Tibial nerve (tissue), 4 donors: ENCODE data around the gene GPR171. TPM values are rescaled to one million over a fixed set of nuclear protein-coding genes. Genes with fewer than 3 reads are reported as not detected.

ENCODE experiments used
- DNase-seq, 2 donors: peaks; one replicate each; pipeline ENCODE4 v3.0.0-alpha.2; 2019; ENCODE audit warnings: low spot score in 2 of 2
- H3K27ac ChIP-seq, 4 donors: fragments of 200-600 bp; sonication (generic) in 3 of 4; one replicate each; pipeline ENCODE4 v1.5.1; 2017 to 2019; ENCODE audit warnings: mild to moderate bottlenecking in 1 of 4
- H3K27me3 ChIP-seq, 2 donors: fragments of 200-600 bp; sonication (generic) in 1 of 2; one replicate each; pipeline versions ENCODE4 v1.5.1 to v1.6.0; 2017 to 2019
- H3K36me3 ChIP-seq, 3 donors: fragments of 200-600 bp; sonication (generic); one replicate each; pipeline ENCODE4 v1.5.1; 2018 to 2019
- H3K4me1 ChIP-seq, 4 donors: fragments of 200-600 bp; sonication (generic) in 3 of 4; one replicate each; pipeline ENCODE4 v1.5.1; 2017 to 2019
- H3K4me3 ChIP-seq, 4 donors: fragments of 200-600 bp; sonication (generic) in 3 of 4; one replicate each; pipeline ENCODE4 v1.5.1; 2017 to 2019; ENCODE audit warnings: mild to moderate bottlenecking in 1 of 4, moderate library complexity in 1 of 4
- H3K9me3 ChIP-seq, 4 donors: fragments of 200-600 bp; sonication (generic) in 3 of 4; one replicate each; pipeline ENCODE4 v1.5.1; 2017 to 2019
- CTCF ChIP-seq, 5 experiments: fragments of 200-600 bp in 3 of 5; fragments of 450-650 bp in 2 of 5; sonication (generic) in 3 of 5; IDR thresholded peaks; one replicate each; pipeline ENCODE4 v1.5.1; 2016 to 2019; ENCODE audit warnings: antibody characterized with exemption in 5 of 5, mild to moderate bottlenecking in 3 of 5, moderate library complexity in 2 of 5
- EP300 ChIP-seq, 2 donors: sonication (generic); formaldehyde crosslinking; IDR thresholded peaks; one replicate each; pipeline ENCODE4 v1.6.1; 2017; ENCODE audit warnings: antibody characterized with exemption in 2 of 2, mild to moderate bottlenecking in 1 of 2
- POLR2A ChIP-seq, 2 donors: fragments of 450-650 bp; IDR thresholded peaks; one replicate each; pipeline ENCODE4 v1.6.1; 2017; ENCODE audit warnings: antibody characterized with exemption in 2 of 2, mild to moderate bottlenecking in 2 of 2, moderate library complexity in 2 of 2
- WGBS, 2 donors: methylation state at CpG; one replicate each; pipeline ENCODE4 v1.1.5; 2018; 5-methylcytosine and 5-hydroxymethylcytosine counted together
- total RNA-seq, 4 donors: library from RNA; depleted of rRNA; stranded (reverse); fragments of >200 nt; gene quantifications; one replicate each; pipeline ENCODE4 v1.1.0, GENCODE V29; 2016

The GPR171 gene
- total RNA-seq, 4 donors from 2014 or later = 0.84 to 2.7 (median 1.3) TPM; not detected in 1

GRCh38 chr3:151197981-151198767, 4.8 kb downstream of the GPR171 start:
- DNase-seq = no peak
- H3K27me3 ChIP-seq = no peaks in the 10 kb centered on the region
- 91 to 93% methylated on average over 6 of the region's 6 CpGs for WGBS, 2 donors
- TF ChIP-seq POLR2A (IDR thresholded peaks at IDR 0.05) (no peak), CTCF (IDR thresholded peaks at IDR 0.05) (no peak), EP300 (IDR thresholded peaks at IDR 0.05) (no peak)
- H3K9me3 ChIP-seq = no peaks in the 10 kb centered on the region
- H3K36me3 ChIP-seq = no peaks in the 10 kb centered on the region
- no peak overlapping the region for H3K4me3 ChIP-seq
- no peaks in the 10 kb centered on the region for H3K4me1 ChIP-seq
- no peak overlapping the region for H3K27ac ChIP-seq

DNA sequence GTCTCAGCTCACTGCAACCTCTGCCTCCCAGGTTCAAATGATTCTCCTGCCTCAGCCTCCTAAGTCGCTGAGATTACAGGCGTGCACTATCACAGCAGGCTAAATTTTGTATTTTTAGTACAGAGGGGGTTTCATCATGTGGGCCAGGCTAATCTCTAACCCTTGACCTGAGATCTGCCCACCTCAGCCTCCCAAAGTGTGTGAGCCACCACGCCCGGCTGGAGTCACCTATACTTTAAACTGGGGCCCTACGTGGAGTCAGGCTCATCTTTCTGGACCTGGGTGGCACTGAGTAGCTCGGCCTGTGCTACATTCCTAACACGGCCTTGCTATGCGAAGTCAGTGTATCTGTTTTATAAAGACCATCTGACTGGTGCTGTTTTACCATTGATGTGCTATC, 5.8 kb downstream of the GPR171 start:
- no peak overlapping the region for H3K4me3 ChIP-seq
- H3K36me3 ChIP-seq = no peaks in the 10 kb centered on the region
- no peaks in the 10 kb centered on the region for H3K9me3 ChIP-seq
- H3K4me1 ChIP-seq = no peaks in the 10 kb centered on the region
- no peak for TF ChIP-seq CTCF (IDR thresholded peaks at IDR 0.05)
- no peak for TF ChIP-seq EP300 (IDR thresholded peaks at IDR 0.05)
- TF ChIP-seq POLR2A (IDR thresholded peaks at IDR 0.05) = no peak
- DNase-seq = no peak
- H3K27me3 ChIP-seq = no peaks in the 10 kb centered on the region
- H3K27ac ChIP-seq = no peak overlapping the region
- WGBS, 2 donors = 98 to 99% methylated on average over 8 of the region's 8 CpGs

DNA sequence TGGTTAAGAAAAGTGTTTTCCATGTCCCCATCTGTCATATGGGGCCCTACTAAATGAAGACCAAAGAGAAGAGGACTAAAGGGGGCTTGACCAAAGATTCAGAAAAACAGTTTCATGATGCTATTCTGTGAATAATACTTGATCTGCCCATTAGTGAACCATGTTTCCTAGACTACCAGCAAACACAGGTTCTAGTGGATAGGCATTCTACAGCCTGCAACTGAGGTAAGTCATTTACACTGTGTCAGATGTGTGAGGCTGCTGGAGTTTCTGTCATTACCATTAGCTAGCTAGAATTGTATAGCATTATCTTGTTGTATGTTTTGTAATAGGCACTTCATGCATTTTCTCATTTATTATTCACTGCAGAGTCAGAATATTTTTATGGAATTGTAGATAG, 6.6 kb downstream of the GPR171 start:
- Histone ChIP-seq H3K4me1 (no peaks in the 10 kb centered on the region), H3K9me3 (no peaks in the 10 kb centered on the region), H3K27ac (no peak overlapping the region), H3K4me3 (no peak overlapping the region), H3K36me3 (no peaks in the 10 kb centered on the region), H3K27me3 (no peaks in the 10 kb centered on the region)
- no peak for DNase-seq
- no peak for TF ChIP-seq EP300 (IDR thresholded peaks at IDR 0.05)
- no peak for TF ChIP-seq CTCF (IDR thresholded peaks at IDR 0.05)
- no peak for TF ChIP-seq POLR2A (IDR thresholded peaks at IDR 0.05)

DNA sequence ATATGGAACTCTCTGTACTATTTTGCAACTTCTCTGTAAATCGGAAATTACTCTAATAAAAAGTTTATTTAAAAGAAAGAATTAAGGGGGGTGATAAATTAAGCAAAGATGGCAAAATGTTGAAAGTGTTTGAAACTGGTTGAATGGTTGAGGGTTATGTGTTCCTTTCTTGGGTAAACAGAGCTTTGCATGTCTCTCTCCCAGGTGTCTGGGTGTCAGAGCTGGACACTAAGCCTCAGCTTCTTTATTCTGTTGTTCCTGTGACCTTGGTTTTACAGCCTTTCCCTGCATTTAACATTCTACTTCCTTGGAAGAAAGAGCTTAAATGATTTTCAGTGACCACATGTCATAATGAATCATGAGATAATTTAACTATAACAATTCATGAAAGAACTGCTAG, 7.2 kb downstream of the GPR171 start:
- no peaks in the 10 kb centered on the region for H3K36me3 ChIP-seq
- 81 to 95% methylated on average over 1 of the region's 1 CpG for WGBS, 2 donors
- TF ChIP-seq POLR2A (IDR thresholded peaks at IDR 0.05) (no peak), EP300 (IDR thresholded peaks at IDR 0.05) (no peak), CTCF (IDR thresholded peaks at IDR 0.05) (no peak)
- no peak overlapping the region for H3K4me3 ChIP-seq
- no peaks in the 10 kb centered on the region for H3K27me3 ChIP-seq
- DNase-seq = no peak
- no peaks in the 10 kb centered on the region for H3K9me3 ChIP-seq
- H3K4me1 ChIP-seq = no peaks in the 10 kb centered on the region
- H3K27ac ChIP-seq = no peak overlapping the region

GRCh38 chr3:151192545-151192944, 10.5 kb downstream of the GPR171 start:
- H3K27ac ChIP-seq = no peak overlapping the region
- WGBS, 2 donors = 95% methylated on average over 6 of the region's 6 CpGs
- H3K36me3 ChIP-seq = no peaks in the 10 kb centered on the region
- no peaks in the 10 kb centered on the region for H3K9me3 ChIP-seq
- no peak for TF ChIP-seq EP300 (IDR thresholded peaks at IDR 0.05)
- TF ChIP-seq CTCF (IDR thresholded peaks at IDR 0.05) = no peak
- no peak for TF ChIP-seq POLR2A (IDR thresholded peaks at IDR 0.05)
- no peak for DNase-seq
- no peak overlapping the region for H3K4me3 ChIP-seq
- H3K27me3 ChIP-seq = no peaks in the 10 kb centered on the region
- H3K4me1 ChIP-seq = no peaks in the 10 kb centered on the region
